ENCODE results near the gene SHISA9.

DNA sequence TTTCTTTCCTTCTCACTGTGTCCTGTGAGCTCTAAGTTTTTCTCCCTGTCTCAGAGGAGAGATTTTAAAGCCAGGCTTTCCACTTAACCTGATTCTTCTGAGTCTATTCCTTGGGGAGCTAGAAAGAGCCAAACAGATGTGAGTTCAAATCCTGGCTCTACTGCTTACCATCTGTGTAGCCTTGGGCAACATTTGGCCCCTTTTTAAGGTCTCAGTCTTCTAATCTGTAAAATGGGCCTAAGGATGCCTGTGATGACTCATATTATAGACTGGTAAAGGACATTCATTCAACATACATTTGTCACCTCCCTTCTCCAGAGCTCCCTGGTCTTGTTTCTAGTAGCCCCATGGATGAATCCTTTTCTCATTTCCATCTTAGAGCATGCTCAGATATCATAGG lies 304.0 kb downstream of the SHISA9 start:
- TF ChIP-seq POLR2A (IDR thresholded peaks at IDR 0.05; ENCODE audit: borderline replicate concordance, extremely low read depth, insufficient read depth, insufficient read length) (no peak), EZH2 (IDR thresholded peaks at IDR 0.05) (no peak), EZH2phosphoT487 (IDR thresholded peaks at IDR 0.05; ENCODE audit: borderline replicate concordance) (no peak)
